HL-60 (cell line): Measurements from ENCODE around the gene POU2F1.

Experiments used
- DNase-seq, 2 experiments: peaks; one replicate each; pipeline ENCODE4 v3.0.0-alpha.2; 2010 to 2020; ENCODE audit warnings: low read depth in 1 of 2, low spot score in 1 of 2
- H3K27ac ChIP-seq: fragments of 250-450 bp; sonication (Bioruptor Pico); replicated peaks from 2 replicates; pipeline ENCODE4 v1.5.1; 2020; ENCODE audit warnings: mild to moderate bottlenecking, moderate library complexity
- H3K27me3 ChIP-seq: fragments of 250-450 bp; sonication (Bioruptor Pico); 2 replicates; pipeline ENCODE4 v1.5.1; 2021; ENCODE audit warnings: mild to moderate bottlenecking, moderate library complexity; ENCODE audit not compliant: insufficient read depth, poor library complexity, severe bottlenecking
- H3K4me3 ChIP-seq: replicated peaks from 2 replicates; pipeline ENCODE4 v1.5.1; 2011; ENCODE audit warnings: mild to moderate bottlenecking, control low read depth, low read length; ENCODE audit not compliant: insufficient read depth
- CTCF ChIP-seq: IDR thresholded peaks from one replicate; pipeline ENCODE4 v1.5.1; 2011; ENCODE audit warnings: low read length, control low read depth, inconsistent platforms; ENCODE audit not compliant: insufficient read depth
- GABPA ChIP-seq: IDR thresholded peaks from 2 replicates; pipeline ENCODE4 v1.6.1; 2012; ENCODE audit warnings: low read depth
- POLR2AphosphoS5 ChIP-seq: IDR thresholded peaks from 2 replicates; pipeline ENCODE4 v1.6.1; 2012; ENCODE audit warnings: low read depth
- REST ChIP-seq: IDR thresholded peaks from 2 replicates; pipeline ENCODE4 v1.6.1; 2012; ENCODE audit warnings: low read depth; ENCODE audit not compliant: insufficient replicate concordance
- SPI1 ChIP-seq: IDR thresholded peaks from 2 replicates; pipeline ENCODE4 v1.6.1; 2012; ENCODE audit warnings: low read depth, mild to moderate bottlenecking, borderline replicate concordance

POU2F1 gene

GRCh38 chr1:167304165-167304564 lies 83.5 kb downstream of the POU2F1 start:
- Histone ChIP-seq H3K27me3 (no peaks in the 10 kb centered on the region), H3K4me3 (no peak overlapping the region), H3K27ac (no peak overlapping the region)
- no peak for TF ChIP-seq POLR2AphosphoS5
- no peak for TF ChIP-seq REST
- no peak for TF ChIP-seq CTCF
- TF ChIP-seq SPI1: no peak
- TF ChIP-seq GABPA: no peak
- no peak for DNase-seq

GRCh38 chr1:167305059-167305705 lies 84.5 kb downstream of the POU2F1 start:
- no peaks in the 10 kb centered on the region for H3K27me3 ChIP-seq
- H3K4me3 ChIP-seq: no peak overlapping the region
- no peak for TF ChIP-seq POLR2AphosphoS5
- TF ChIP-seq SPI1: no peak
- TF ChIP-seq GABPA: no peak
- no peak for TF ChIP-seq CTCF
- TF ChIP-seq REST: no peak
- no peak overlapping the region for H3K27ac ChIP-seq
- DNase-seq: no peak

- no peak for DNase-seq
- Histone ChIP-seq H3K27ac (no peak overlapping the region), H3K4me3 (no peak overlapping the region)
These were observed 85.1 kb downstream of the POU2F1 start for GRCh38 chr1:167305706-167306277.

More at GRCh38 chr1:167305706-167306277, 85.1 kb downstream of the POU2F1 start:
- H3K27me3 ChIP-seq: no peaks in the 10 kb centered on the region
- TF ChIP-seq SPI1: no peak
- no peak for TF ChIP-seq CTCF
- no peak for TF ChIP-seq POLR2AphosphoS5
- no peak for TF ChIP-seq GABPA
- no peak for TF ChIP-seq REST
